Right ventricle myocardium inferior (tissue), 1 donor: Measurements from ENCODE around the gene CLEC18B. TPM values are rescaled to one million over a fixed set of nuclear protein-coding genes. Genes with fewer than 3 reads are reported as not detected.
"Not testable (repeated sequence)": the region's sequence is repeated elsewhere in the genome, so short reads cannot be mapped to it uniquely, and the experiment has no call there.

Experiments used
- ATAC-seq: fragments of 200-7000 bp; cut with Tn5 transposase; one replicate; pipeline ENCODE4 v1.9.1; 2020; ENCODE audit warnings: mild to moderate bottlenecking, moderate library complexity
- DNase-seq: peaks from one replicate; pipeline ENCODE4 v3.0.0; 2021; ENCODE audit errors: missing footprints
- intact Hi-C: fragments of 100-400 bp; cut with DNase I; formaldehyde crosslinking; loops from one replicate; pipeline ENCODE4 v1.11.0; 2022
- long read RNA-seq: library from polyadenylated mRNA; unstranded; transcript quantifications from one replicate; pipeline ENCODE4 v2.0.0, GENCODE V29; 2021
- total RNA-seq: library from RNA; stranded (reverse); fragmentation: NEBNext Ultra II Directional; extraction: Animal tissue kit (Norgen Biotek cat#: 25700); gene quantifications from one replicate; pipeline ENCODE4 v1.2.1, GENCODE V29; 2021
- donor health status: DM: no; HTN: yes; CAD: no; lungs with severe emphysema.

CLEC18B gene
- total RNA-seq, result 0.51 TPM
- long read RNA-seq, result 0 reads

DNA sequence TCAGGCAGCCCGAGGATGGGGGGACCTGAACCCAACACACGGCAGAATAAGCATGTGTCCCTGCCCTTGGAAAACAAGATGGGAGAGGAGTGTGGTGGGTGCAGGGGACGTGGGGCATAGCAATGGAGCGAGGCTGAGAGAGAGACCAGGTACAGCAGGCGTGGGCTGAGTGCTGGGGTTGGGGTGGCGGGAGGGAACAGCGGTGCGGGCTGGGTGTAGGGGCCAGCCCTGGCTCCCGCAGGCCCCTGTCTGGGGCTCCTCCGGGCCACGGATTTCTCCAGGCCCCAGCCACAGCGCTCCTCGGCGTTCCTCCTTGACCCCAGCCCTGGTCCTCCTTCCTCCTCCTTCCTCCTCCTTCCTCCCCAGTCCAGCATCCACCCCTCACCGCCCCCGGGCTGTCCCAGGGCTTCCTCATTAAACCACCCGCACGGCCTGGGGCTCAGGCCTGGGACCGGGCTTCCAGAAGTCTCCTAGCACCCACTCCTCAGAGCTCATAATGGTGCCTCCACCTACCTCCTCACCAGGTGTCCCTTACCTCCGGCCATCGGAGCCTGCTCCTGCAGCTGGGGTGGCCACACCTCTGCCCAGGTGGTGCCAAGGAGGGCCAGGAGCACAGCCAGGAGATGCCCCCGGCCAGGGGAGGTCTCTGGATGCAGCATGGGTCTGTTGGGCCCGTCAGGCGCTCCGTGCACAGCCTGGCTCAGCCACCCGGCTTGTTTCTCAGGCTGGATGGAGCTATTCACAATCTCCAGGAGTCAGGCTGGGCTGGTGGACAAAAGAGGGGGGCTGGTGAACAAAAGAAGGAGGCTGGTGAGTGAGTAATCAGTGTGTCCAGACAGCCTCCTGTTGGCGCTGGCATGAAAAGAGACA, at the start of gene CLEC18B:
Gene CLEC18B, minus strand, starts transcription at position 867 of the 870 bp plus-strand sequence. Its CDS starts 208 bp downstream, at position 659.
- DNase-seq, ATAC-seq, intact Hi-C loops: not testable (repeated sequence)

DNA sequence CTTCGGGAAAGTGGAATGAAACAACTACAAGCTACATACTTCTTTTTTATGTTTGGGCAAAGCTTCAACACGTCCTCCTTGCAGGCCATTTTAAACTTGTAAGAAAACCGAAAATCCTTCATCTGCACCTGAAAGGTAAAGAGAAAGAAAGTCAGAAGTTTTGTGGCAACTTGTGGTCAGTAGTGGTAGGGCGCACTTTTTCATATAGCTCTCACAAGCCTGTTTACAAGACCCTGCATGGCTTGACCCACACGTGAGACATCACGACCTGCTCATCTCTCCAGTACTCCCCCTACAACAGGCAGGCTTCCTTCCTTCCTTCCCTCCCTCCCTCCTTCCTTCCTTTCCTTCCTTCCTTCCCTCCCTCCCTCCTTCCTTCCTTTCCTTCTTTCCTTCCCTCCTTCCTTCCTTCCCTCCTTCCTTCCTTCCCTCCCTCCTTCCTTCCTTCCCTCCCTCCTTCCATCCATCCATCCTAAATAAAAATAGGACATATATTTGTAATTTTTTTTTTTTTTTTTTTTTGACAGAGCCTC, 48.7 kb upstream of the CLEC18B start:
- ATAC-seq (no peak), DNase-seq (no peak)
- intact Hi-C loops, result no loop called here

DNA sequence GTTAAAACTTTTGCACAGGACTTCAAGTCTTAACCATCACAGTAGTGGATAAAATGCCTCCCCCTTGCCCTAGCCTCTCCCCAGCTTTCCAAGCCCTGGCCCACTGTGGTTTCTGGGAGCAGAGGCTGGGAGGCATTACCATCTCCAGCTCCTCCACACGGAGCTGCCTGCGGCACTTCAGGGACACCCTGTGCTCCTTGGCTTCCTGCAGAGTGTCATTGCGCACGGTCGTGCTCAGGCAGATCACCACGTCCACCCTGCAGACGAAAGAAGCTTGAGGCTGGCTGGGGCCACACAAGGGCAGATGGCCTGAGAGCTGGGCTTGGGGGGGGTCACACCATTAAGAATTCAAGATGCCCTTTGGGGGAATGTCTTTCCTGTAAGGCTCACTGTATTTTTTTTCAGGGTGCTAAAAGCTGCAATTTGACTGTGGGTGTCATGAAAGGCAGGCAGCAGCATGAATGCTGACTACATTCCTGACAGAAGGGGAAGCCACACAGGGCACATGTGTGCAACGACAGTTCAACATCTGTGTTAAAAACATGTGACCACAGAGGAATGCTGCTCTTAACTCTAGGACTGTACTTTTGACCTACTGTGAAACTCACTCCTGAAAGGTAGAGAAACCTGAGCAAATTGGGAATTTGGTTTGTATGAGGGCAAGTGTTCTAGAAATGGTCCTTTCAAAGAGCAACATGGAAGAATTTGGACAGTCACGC, 47.7 kb upstream of the CLEC18B start:
- intact Hi-C loops, result no loop called here
- no peak for ATAC-seq
- DNase-seq, result no peak

DNA sequence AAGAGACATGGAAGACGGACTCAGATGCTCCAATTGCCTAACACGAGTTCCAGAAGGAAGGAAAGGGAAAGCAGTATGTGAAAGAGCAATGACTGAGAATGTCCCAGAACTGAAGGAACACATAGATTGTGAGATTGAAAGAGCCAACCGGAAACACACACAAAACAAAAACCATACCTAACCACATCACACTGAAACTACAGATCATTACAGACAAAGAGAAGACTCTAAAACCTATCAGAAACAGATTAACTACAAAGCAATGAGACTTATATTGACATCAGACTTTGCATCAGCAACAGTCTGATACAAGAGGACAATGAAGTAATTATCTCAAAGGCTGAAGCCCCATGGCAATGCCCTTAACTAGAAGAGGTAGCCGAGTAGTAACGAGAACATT, 45.6 kb upstream of the CLEC18B start:
- ATAC-seq, result no peak

DNA sequence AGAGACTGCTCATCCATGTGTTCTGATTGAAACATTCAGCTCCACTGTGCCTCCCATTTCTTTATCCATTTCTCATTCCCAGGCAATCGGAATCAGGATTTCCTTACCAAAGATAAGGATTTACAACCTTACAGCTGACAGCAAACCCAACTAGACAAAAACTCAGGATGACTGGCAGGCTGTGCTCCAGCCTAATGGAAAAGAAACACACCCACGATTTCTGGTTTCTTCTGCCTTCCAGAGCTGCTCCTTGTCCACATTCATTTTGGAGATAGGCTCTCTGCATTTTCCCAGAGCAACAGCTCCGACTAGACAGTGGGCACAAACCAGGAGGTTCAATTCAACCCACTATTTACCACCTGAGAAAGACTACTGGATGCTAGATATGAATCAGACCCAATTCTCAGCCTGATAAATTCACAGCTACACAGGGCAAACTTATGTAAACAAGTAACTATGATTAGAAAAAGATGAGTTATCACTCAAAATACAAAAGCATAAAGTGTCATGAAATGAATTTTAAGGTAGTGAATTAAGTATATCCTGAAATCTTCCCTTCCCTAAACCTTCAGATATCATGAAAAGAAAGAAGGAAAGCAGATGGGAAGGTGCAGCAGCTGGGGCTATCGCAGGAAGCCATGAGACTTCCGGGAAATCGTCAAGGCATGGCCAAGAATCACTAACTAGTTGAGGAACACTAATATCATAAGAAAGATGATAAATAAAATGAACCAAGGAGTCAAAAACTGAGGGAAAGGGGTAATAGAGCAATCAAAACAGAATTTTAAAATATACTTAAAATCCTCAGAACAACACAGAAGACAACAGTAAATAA, 44.8 kb upstream of the CLEC18B start:
- intact Hi-C loops, result no loop called here
- DNase-seq (no peak), ATAC-seq (no peak)

More for the DNA sequence above, 45.6 kb upstream of the CLEC18B start:
- DNase-seq, result no peak
- intact Hi-C loops, result no loop called here

DNA sequence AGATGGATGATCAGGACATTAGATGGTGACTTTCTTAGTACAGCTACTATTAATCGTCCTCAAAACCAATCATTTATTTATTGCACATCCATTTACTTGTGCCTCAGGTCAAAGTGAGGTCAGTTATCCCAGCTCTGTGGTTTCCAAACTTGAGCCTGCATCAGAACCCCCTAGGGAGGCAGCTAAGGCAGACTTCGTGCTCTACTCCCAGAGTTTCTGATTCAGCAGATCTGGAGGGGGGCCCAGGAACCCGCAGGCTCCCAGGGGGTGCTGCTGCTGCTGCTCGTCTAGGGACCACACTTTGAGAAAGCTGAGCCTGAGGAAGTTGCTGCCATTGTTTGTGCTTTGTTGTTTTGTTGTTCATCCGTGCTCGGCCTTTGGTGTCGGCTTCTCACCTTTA, 44.0 kb upstream of the CLEC18B start:
- intact Hi-C loops, result no loop called here
- ATAC-seq (peak; percentile 34), DNase-seq (no peak)

DNA sequence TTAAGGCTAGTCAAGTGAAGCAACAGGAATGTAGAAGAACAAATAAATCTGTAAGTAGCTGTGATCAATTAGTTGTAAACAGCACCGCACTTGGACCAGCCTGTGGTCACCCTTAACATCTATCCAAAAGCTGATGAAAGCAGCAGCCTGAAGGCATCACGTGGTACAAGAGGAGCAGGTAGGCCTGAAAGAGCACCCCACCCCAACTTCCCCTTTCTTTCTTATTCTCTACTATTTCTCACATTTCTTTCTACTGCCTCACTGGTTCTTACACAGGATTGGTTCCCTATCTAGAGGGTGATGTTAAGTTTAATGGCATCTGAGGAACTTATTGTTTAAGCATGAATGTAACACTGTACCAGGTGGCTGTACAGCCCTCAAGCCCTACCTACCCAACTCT, 42.6 kb upstream of the CLEC18B start:
- ATAC-seq, result no peak
- intact Hi-C loops, result no loop called here
- no peak for DNase-seq

DNA sequence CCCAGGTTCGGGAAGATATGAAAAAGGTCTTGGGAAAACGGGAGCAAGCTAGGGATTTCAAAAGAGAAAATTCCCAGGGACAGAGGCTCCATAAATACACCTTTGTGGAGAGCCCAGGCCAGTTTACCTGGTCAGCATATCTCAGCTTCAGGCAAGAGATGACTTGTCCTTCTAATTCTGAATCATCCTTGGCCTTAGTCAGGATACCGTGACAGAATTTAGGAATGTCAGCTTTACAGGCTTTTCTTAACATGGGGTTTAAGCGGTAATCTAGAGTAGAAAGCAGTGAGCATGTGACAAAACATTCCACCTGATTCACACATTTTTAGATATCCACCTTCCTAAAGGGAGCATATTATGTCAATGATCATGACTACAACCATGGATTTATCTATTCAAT, 41.1 kb upstream of the CLEC18B start:
- intact Hi-C loops, result no loop called here
- no peak for ATAC-seq

DNA sequence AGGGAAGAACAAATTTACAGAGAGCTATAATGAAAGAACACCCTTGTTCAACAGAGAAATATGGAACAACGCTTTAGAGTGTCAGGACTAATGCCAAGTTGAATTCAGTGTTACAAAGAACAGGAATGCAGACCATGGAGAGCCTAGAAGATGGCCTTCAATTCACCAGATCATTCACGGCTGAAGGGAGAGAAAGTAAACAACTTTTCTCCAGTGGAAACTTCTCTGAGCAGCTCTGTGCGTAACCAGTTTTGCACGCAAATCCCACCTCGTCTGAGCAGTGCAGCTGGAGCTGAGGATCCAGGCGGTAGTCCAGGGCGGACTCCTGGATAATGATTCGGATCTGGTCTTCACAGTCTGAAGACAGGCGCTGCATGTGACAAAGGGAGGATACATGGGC, 40.5 kb upstream of the CLEC18B start:
- intact Hi-C loops, result no loop called here
- DNase-seq (no peak), ATAC-seq (no peak)

More for the DNA sequence above, 41.1 kb upstream of the CLEC18B start:
- DNase-seq, result no peak

DNA sequence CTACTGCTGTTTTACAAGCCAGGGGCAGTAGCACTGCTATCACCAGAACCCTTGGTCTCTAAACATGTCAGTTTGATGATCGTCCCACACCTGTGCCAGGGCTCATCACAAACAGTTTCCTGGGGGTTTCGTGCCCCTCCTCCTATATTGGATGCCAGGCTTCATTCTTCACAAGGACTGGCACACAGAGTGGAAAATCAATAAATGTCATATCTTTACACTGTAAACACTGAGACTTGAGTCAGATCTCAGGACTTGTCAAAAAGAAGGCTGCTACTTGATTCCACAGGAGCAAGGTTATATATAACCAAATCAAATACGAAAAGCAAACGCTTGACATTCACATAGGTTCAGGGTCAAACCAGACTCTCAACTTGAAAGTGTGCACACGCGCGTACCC, 39.3 kb upstream of the CLEC18B start:
- ATAC-seq (no peak), DNase-seq (no peak)
- intact Hi-C loops, result no loop called here

DNA sequence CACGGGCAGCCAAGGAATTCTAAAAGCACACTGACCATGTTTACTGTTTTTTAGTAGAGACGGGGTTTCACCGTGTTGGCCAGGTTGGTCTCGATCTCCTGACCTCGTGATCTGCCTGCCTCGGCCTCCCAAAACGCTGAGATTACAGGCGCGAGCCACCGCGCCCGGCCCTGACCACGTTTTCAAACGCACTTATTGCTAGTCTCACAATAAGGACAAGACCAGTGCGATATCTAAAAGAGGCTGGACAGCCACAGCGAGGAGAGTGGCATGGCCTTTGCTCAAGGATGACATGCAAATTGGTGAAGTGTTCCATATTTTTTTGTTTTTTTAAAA, 35.0 kb upstream of the CLEC18B start:
- DNase-seq, result no peak
- no peak for ATAC-seq
- intact Hi-C loops, result no loop called here

DNA sequence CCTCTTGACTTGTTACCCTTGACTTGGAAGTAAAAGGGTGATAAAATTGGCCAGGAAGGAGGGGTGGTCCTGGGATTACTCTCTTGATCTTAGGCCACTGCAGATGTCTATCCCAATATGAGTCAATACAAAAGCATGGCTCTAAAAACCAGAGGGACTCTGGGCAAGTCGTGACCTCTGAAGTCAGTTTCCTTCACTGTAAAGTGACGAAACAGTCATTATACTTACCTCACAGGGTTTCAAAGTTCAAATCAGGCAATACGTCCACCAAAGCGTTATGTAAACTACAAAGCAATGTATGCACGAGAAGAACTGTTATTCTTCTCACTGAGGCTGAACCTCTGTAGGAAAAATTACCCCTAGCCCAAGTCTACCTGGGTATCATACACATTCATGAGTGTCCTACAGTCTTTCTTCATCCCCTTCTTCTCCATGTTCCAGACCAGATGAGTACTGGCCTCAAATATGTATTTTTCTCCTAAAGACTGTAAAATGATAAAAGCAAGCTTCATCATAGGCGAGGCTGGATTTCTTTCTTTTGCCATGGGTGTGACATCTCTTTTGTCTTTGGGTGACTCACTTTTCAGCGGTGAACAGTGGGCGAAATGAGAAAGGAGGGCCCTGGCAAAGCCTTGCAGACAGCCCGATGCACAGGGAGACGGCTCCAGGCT, 34.5 kb upstream of the CLEC18B start:
- ATAC-seq (no peak), DNase-seq (no peak)
- intact Hi-C loops, result no loop called here

DNA sequence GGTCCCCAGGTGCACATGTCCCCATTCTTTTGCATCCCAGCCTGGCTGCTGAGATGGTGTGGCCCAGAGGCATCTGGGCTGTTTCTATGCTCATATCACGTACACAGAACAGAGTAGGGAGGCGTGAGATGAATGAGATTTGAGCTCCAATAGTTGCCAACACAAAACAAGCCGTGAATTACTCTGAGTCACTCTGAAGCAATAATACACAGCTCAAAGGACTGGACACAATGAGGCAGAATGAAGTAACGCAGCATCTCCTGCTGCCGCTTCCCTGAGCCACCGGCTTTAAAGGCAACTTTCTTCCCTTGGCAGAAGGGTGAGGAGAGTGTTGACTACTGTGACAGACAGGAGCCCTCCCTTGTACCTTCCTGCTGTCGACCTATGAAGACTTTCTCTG, 33.9 kb upstream of the CLEC18B start:
- DNase-seq (no peak), ATAC-seq (no peak)
- intact Hi-C loops, result no loop called here

DNA sequence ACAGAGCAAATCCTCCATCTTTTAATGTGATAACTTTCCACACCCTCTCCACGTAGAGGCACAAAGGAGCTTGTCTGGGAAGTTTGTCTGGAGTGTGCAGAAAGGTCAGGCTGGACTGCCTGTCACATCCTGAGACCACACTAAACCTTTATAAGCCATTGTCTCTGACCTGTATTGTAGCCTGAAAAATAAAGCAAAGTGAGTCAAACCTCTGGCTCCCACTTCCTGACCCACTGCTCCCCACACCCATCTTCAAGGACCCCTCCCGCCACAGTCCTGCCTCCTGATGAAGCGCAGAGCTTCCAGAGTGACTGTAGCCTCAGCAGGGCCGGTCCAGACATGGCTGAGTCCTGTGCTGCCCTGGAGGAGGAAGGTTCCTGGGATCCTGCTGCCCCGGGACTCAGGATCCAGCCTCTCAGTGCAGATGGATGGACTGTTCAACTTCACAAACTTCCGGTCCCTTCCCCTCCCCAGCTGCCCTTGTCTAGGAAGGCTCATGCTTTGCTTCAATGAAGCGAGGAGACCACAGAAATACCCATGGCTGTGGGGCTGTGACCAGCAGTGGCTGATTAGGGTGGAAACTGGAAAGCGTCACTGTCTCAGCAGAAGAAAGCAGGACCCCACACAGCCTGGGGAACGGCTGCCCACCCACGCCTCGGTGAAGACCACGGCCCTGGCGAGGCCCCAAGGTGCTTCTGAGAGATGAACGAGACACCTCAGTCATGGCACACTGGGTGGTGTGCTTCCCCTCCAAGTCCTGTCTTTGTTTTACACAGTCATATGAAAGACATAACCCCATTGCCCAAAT, 30.9 kb upstream of the CLEC18B start:
- intact Hi-C loops, result no loop called here
- no peak for ATAC-seq
- no peak for DNase-seq

DNA sequence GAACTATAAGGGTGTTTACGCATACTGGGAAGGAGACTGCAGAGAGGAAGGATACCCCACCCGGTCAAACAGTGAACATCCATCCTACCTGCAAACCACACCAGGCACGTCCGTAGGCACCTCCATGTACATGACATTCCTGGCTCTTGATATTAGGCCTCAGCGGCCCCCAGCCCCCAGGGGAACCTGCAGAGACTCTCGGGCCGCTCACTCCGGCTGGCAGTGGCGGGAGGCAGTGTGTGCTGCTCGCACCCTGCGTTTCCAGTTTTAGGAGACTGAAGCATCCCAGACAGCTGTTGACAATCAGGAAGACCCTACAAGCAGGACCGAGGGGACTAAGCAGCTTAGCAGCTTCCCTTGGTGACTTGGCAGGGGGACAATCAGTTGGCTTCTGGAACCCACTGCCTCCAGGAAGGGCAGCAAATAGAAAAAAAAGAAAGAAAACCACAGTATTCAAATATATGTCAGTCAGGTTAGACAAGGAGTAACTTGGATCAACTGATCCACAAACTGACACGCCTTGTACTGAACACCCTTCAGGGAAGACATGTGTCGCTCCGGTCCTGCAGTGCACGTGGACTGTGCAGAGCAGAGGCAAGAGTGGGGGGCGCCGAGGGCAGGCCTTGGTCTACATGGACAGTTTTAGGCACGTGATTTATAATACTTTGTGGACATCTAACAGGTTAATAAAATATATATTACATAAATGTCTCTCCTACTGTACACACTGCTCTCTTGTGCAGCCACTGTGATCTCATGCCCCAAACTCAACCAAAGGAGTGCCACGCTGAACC, 29.9 kb upstream of the CLEC18B start:
- no peak for DNase-seq
- intact Hi-C loops, result no loop called here
- ATAC-seq, result no peak

DNA sequence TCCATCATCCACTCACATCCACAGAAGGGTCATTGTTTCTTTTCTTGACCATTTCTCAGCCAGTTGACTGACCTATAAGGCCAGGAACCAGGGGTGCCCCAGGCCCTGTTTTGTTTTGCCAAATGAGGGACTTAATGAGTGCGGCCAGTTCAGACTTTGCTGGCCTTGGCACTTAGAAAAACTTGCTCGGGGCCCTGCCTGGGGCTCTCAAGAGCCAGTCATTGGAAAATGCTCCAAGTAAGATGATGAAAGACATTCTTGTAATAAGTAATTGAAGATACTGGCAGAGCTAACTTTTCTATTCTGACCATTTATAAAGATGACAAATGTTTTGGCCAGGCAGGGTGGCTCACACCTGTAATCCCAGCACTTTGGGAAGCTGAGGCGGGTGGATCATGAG, 29.0 kb upstream of the CLEC18B start:
- DNase-seq (no peak), ATAC-seq (no peak)
- intact Hi-C loops, result no loop called here

DNA sequence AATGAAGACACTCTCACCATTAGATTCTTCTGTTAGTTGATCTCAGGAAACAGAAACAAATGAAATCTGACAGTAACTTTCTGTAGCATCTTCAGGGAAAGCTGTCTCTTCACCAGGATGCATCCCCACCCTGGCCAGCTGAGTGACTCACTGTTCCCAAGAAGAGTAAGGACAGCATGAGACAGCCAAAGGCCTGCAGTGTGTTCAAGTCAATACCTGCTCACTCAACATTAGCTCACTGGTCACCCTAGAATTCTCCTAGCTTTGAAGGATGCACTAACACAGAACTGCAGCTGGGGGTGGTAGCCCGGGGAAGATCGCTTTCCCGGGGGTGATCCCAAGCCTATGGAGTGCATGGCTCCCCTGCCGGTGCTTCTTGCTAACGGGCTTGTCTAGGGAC, 28.2 kb upstream of the CLEC18B start:
- DNase-seq (no peak), ATAC-seq (peak; percentile 43)
- intact Hi-C loops, result no loop called here
